ENCODE measurements around the gene BRCC3. TPM values are rescaled to one million over a fixed set of nuclear protein-coding genes. Genes with fewer than 3 reads are reported as not detected.

BRCC3 gene
- total and polyA plus RNA-seq, 4 donors: 7.8 to 12.2 (median 10.1) TPM

- no peak overlapping the region for H3K9ac ChIP-seq (ENCODE audit: low read depth in 1 of 2, low read length in 2 of 2)
- H3K4me1 ChIP-seq (ENCODE audit: control insufficient read depth in 4 of 4, insufficient read depth in 4 of 4, low read length in 3 of 4): peaks cover 0 to 6% (median 4%) of the 10 kb centered on the region in 4 donors
- no peaks in the 10 kb centered on the region for H3K27me3 ChIP-seq (ENCODE audit: control insufficient read depth in 4 of 4, insufficient read depth in 4 of 4, low read length in 3 of 4)
- 90% methylated on average over 6 of the region's 6 CpGs for WGBS
- H3K27ac ChIP-seq (ENCODE audit: low read depth in 1 of 2, low read length in 2 of 2): no peak overlapping the region
- no peaks in the 10 kb centered on the region for H3K9me3 ChIP-seq (ENCODE audit: control insufficient read depth in 4 of 4, low read length in 3 of 4)
- TF ChIP-seq FOXA1 (IDR thresholded peaks at IDR 0.05): no peak
- no peak for TF ChIP-seq EGR1 (IDR thresholded peaks at IDR 0.05; ENCODE audit: low read depth in 2 of 2)
- no peak for TF ChIP-seq NR2F2 (IDR thresholded peaks at IDR 0.05)
- TF ChIP-seq HNF4G (IDR thresholded peaks at IDR 0.05): no peak
- TF ChIP-seq, protein P1, sequence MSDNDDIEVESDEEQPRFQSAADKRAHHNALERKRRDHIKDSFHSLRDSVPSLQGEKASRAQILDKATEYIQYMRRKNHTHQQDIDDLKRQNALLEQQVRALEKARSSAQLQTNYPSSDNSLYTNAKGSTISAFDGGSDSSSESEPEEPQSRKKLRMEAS (IDR thresholded peaks at IDR 0.05): no peak
- TF ChIP-seq REST (IDR thresholded peaks at IDR 0.05): no peak
- TF ChIP-seq HNF4A (conservative IDR thresholded peaks at IDR 0.05): no peak
- no peak for TF ChIP-seq JUND (IDR thresholded peaks at IDR 0.05)
- no peak for TF ChIP-seq RAD21 (IDR thresholded peaks at IDR 0.05)
- TF ChIP-seq, protein P2, sequence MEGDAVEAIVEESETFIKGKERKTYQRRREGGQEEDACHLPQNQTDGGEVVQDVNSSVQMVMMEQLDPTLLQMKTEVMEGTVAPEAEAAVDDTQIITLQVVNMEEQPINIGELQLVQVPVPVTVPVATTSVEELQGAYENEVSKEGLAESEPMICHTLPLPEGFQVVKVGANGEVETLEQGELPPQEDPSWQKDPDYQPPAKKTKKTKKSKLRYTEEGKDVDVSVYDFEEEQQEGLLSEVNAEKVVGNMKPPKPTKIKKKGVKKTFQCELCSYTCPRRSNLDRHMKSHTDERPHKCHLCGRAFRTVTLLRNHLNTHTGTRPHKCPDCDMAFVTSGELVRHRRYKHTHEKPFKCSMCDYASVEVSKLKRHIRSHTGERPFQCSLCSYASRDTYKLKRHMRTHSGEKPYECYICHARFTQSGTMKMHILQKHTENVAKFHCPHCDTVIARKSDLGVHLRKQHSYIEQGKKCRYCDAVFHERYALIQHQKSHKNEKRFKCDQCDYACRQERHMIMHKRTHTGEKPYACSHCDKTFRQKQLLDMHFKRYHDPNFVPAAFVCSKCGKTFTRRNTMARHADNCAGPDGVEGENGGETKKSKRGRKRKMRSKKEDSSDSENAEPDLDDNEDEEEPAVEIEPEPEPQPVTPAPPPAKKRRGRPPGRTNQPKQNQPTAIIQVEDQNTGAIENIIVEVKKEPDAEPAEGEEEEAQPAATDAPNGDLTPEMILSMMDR (IDR thresholded peaks at IDR 0.05; ENCODE audit: low read depth, low read length, missing input control): no peak
- no peak for TF ChIP-seq GABPA (IDR thresholded peaks at IDR 0.05 in 1 of 2, conservative IDR thresholded peaks at IDR 0.05 in 1 of 2)
- TF ChIP-seq ZBTB33 (IDR thresholded peaks at IDR 0.05): no peak
- H3K36me3 ChIP-seq (ENCODE audit: control insufficient read depth in 4 of 4, insufficient read depth in 3 of 4, low read depth in 1 of 4, low read length in 3 of 4): no peaks in the 10 kb centered on the region
- no peak for DNase-seq (ENCODE audit: low spot score)
- H3K4me3 ChIP-seq (ENCODE audit: low read depth in 1 of 3, low read length in 3 of 3): no peak overlapping the region
These were observed 72.7 kb downstream of the BRCC3 start for GRCh38 chrX:155143959-155144548.

GRCh38 chrX:155144926-155145325, 73.6 kb downstream of the BRCC3 start:
- 83% methylated on average over 4 of the region's 4 CpGs for WGBS
- H3K27me3 ChIP-seq (ENCODE audit: control insufficient read depth in 4 of 4, insufficient read depth in 4 of 4, low read length in 3 of 4): no peaks in the 10 kb centered on the region
- no peak for TF ChIP-seq REST (IDR thresholded peaks at IDR 0.05)
- TF ChIP-seq, protein P3, sequence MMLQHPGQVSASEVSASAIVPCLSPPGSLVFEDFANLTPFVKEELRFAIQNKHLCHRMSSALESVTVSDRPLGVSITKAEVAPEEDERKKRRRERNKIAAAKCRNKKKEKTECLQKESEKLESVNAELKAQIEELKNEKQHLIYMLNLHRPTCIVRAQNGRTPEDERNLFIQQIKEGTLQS (IDR thresholded peaks at IDR 0.05): no peak
- no peak for TF ChIP-seq HNF4A (conservative IDR thresholded peaks at IDR 0.05)
- TF ChIP-seq ZBTB33 (IDR thresholded peaks at IDR 0.05): no peak
- no peak for TF ChIP-seq HNF4G (IDR thresholded peaks at IDR 0.05)
- no peak for TF ChIP-seq EGR1 (IDR thresholded peaks at IDR 0.05; ENCODE audit: low read depth in 2 of 2)
- no peak for TF ChIP-seq JUND (IDR thresholded peaks at IDR 0.05)
- no peak for TF ChIP-seq GABPA (IDR thresholded peaks at IDR 0.05 in 1 of 2, conservative IDR thresholded peaks at IDR 0.05 in 1 of 2)
- no peak for TF ChIP-seq RXRA (IDR thresholded peaks at IDR 0.05)
- TF ChIP-seq, protein P1 (IDR thresholded peaks at IDR 0.05): no peak
- TF ChIP-seq FOXA2 (IDR thresholded peaks at IDR 0.05): no peak
- no peak for TF ChIP-seq YY1 (IDR thresholded peaks at IDR 0.05)
- no peak for TF ChIP-seq RAD21 (IDR thresholded peaks at IDR 0.05)
- TF ChIP-seq SP1 (IDR thresholded peaks at IDR 0.05): no peak
- no peak overlapping the region for H3K4me3 ChIP-seq (ENCODE audit: low read depth in 1 of 3, low read length in 3 of 3)
- no peaks in the 10 kb centered on the region for H3K36me3 ChIP-seq (ENCODE audit: control insufficient read depth in 4 of 4, insufficient read depth in 3 of 4, low read depth in 1 of 4, low read length in 3 of 4)
- no peaks in the 10 kb centered on the region for H3K9me3 ChIP-seq (ENCODE audit: control insufficient read depth in 4 of 4, low read length in 3 of 4)
- H3K27ac ChIP-seq (ENCODE audit: low read depth in 1 of 2, low read length in 2 of 2): no peak overlapping the region
- H3K4me1 ChIP-seq (ENCODE audit: control insufficient read depth in 4 of 4, insufficient read depth in 4 of 4, low read length in 3 of 4): peaks cover 0 to 6% (median 4%) of the 10 kb centered on the region in 4 donors
- DNase-seq (ENCODE audit: low spot score): no peak
- H3K9ac ChIP-seq (ENCODE audit: low read depth in 1 of 2, low read length in 2 of 2): no peak overlapping the region

Measured in liver (tissue), 9 donors.